Measurements from ENCODE around the gene CRYAA. TPM values are rescaled to one million over a fixed set of nuclear protein-coding genes. Genes with fewer than 3 reads are reported as not detected.
"Not testable (repeated sequence)": the region's sequence is repeated elsewhere in the genome, so short reads cannot be mapped to it uniquely, and the experiment has no call there.

Gene CRYAA
- total RNA-seq, 1 donor from 2014 or later, result not detected

- not testable (repeated sequence) for DNase-seq (ENCODE audit: low read depth)
Measured at GRCh38 chr21:43177043-43177906, 8.5 kb downstream of the CRYAA start.

GRCh38 chr21:43178175-43178826, 9.5 kb downstream of the CRYAA start:
- not testable (repeated sequence) for DNase-seq (ENCODE audit: low read depth)

GRCh38 chr21:43181033-43181432, 12.2 kb downstream of the CRYAA start:
- not testable (repeated sequence) for DNase-seq (ENCODE audit: low read depth)

- not testable (repeated sequence) for DNase-seq (ENCODE audit: low read depth)
Measured at GRCh38 chr21:43187268-43187667, 18.5 kb downstream of the CRYAA start.

GRCh38 chr21:43187715-43188114, 18.9 kb downstream of the CRYAA start:
- no peak for DNase-seq (ENCODE audit: low read depth)

GRCh38 chr21:43188181-43188580, 19.4 kb downstream of the CRYAA start:
- no peak for DNase-seq (ENCODE audit: low read depth)

GRCh38 chr21:43188592-43189210, 19.9 kb downstream of the CRYAA start:
- no peak for DNase-seq (ENCODE audit: low read depth)

- no peak for DNase-seq (ENCODE audit: low read depth)
Measured at GRCh38 chr21:43189936-43190335, 21.1 kb downstream of the CRYAA start.

GRCh38 chr21:43190544-43190943, 21.7 kb downstream of the CRYAA start:
- DNase-seq (ENCODE audit: low read depth), result no peak

GRCh38 chr21:43190951-43191350, 22.1 kb downstream of the CRYAA start:
- no peak for DNase-seq (ENCODE audit: low read depth)

GRCh38 chr21:43191521-43191920, 22.7 kb downstream of the CRYAA start:
- no peak for DNase-seq (ENCODE audit: low read depth)

- no peak for DNase-seq (ENCODE audit: low read depth)
Measured at GRCh38 chr21:43191971-43192370, 23.2 kb downstream of the CRYAA start.

GRCh38 chr21:43192501-43193081, 23.8 kb downstream of the CRYAA start:
- DNase-seq (ENCODE audit: low read depth), result no peak

GRCh38 chr21:43193088-43193650, 24.4 kb downstream of the CRYAA start:
- no peak for DNase-seq (ENCODE audit: low read depth)

- peak; percentile 86 for DNase-seq (ENCODE audit: low read depth)
Measured at GRCh38 chr21:43193651-43194302, 25.0 kb downstream of the CRYAA start.

- DNase-seq (ENCODE audit: low read depth), result no peak
Measured at GRCh38 chr21:43194303-43195120, 25.7 kb downstream of the CRYAA start.

- peak; percentile 81 for DNase-seq (ENCODE audit: low read depth)
Measured at GRCh38 chr21:43195121-43196021, 26.6 kb downstream of the CRYAA start.

GRCh38 chr21:43196826-43197225, 28.0 kb downstream of the CRYAA start:
- peak; percentile 45 for DNase-seq (ENCODE audit: low read depth)

GRCh38 chr21:43198376-43198775, 29.6 kb downstream of the CRYAA start:
- no peak for DNase-seq (ENCODE audit: low read depth)

Measured in myocyte (in vitro differentiated cells).